Ascending aorta (tissue), 2 donors: ENCODE data around the gene HSPA1A. TPM values are rescaled to one million over a fixed set of nuclear protein-coding genes. Genes with fewer than 3 reads are reported as not detected.
"Not testable (repeated sequence)": the region's sequence is repeated elsewhere in the genome, so short reads cannot be mapped to it uniquely, and the experiment has no call there.

ENCODE experiments used
- DNase-seq, 2 donors: peaks; one replicate each; pipeline ENCODE4 v3.0.0-alpha.2; 2019; ENCODE audit warnings: low spot score in 2 of 2
- H3K27ac ChIP-seq, 2 donors: fragments of 200-600 bp; sonication (generic); one replicate each; pipeline ENCODE4 v1.5.1; 2016 to 2017; ENCODE audit warnings: mild to moderate bottlenecking in 1 of 2
- H3K27me3 ChIP-seq: fragments of 200-600 bp; sonication (generic); one replicate; pipeline ENCODE4 v1.5.1; 2017
- H3K36me3 ChIP-seq, 2 donors: fragments of 200-600 bp; sonication (generic); one replicate each; pipeline ENCODE4 v1.5.1; 2016
- H3K4me1 ChIP-seq, 2 donors: fragments of 200-600 bp; sonication (generic); one replicate each; pipeline ENCODE4 v1.5.1; 2016 to 2017; ENCODE audit warnings: mild to moderate bottlenecking in 1 of 2
- H3K4me3 ChIP-seq, 2 donors: fragments of 200-600 bp; sonication (generic); one replicate each; pipeline ENCODE4 v1.5.1; 2016 to 2017; ENCODE audit warnings: mild to moderate bottlenecking in 1 of 2
- H3K9me3 ChIP-seq, 2 donors: fragments of 200-600 bp; sonication (generic); one replicate each; pipeline ENCODE4 v1.5.1; 2016
- intact Hi-C: fragments of 100-400 bp; cut with DNase I; formaldehyde crosslinking; loops from one replicate; pipeline ENCODE4 v1.15.1; 2023
- total RNA-seq: library from RNA; depleted of rRNA; stranded (reverse); fragments of >200 nt; gene quantifications from one replicate; pipeline ENCODE4 v1.1.0, GENCODE V29; 2016
- TF ChIP-seq, protein P1 (sequence below), 3 experiments: fragments of 200-600 bp in 2 of 3; fragments of 450-650 bp in 1 of 3; sonication (generic) in 2 of 3; IDR thresholded peaks; one replicate each; pipeline ENCODE4 v1.5.1; 2016 to 2019; ENCODE audit warnings: antibody characterized with exemption in 3 of 3, mild to moderate bottlenecking in 1 of 3, moderate library complexity in 1 of 3

HSPA1A gene
- total RNA-seq, 1 donor from 2014 or later = 288 TPM

DNA sequence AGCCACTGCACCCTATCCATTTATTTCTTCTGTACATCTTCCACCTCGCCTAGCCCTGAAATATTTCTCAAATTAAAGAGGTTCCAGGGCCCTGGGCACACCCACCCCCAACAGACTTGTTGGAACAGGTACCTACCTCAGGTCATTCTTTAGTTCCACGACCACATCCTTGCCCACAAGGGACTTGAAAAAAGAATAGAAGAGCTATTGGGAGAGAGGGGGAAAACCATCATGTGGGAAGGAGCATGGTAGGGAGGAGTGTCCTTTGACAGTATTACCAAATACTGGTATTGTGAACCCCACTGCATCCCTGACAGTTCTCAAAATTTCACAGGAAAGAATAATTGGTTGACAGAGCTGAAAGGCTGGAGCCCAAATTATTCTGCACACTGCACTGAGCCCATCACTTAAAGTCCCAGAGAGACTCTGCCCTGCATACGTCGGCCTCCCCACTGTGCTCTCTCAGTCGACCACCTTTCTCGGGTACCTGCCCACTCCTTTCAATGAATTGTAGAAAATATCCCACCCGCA, 9.3 kb upstream of the HSPA1A start:
- no peaks in the 10 kb centered on the region for H3K27me3 ChIP-seq
- no peaks in the 10 kb centered on the region for H3K9me3 ChIP-seq
- no peak for DNase-seq
- peaks cover 3 to 10% of the 10 kb centered on the region in 2 donors for H3K36me3 ChIP-seq
- H3K4me1 ChIP-seq = peaks cover 0 to 15% of the 10 kb centered on the region in 2 donors
- intact Hi-C loops = loop anchor here (1.0 kb wide), 2 partner anchors 10 to 28 kb away; no protein-coding TSS in a partner anchor
- TF ChIP-seq, protein P1, sequence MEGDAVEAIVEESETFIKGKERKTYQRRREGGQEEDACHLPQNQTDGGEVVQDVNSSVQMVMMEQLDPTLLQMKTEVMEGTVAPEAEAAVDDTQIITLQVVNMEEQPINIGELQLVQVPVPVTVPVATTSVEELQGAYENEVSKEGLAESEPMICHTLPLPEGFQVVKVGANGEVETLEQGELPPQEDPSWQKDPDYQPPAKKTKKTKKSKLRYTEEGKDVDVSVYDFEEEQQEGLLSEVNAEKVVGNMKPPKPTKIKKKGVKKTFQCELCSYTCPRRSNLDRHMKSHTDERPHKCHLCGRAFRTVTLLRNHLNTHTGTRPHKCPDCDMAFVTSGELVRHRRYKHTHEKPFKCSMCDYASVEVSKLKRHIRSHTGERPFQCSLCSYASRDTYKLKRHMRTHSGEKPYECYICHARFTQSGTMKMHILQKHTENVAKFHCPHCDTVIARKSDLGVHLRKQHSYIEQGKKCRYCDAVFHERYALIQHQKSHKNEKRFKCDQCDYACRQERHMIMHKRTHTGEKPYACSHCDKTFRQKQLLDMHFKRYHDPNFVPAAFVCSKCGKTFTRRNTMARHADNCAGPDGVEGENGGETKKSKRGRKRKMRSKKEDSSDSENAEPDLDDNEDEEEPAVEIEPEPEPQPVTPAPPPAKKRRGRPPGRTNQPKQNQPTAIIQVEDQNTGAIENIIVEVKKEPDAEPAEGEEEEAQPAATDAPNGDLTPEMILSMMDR (IDR thresholded peaks at IDR 0.05) = no peak
- H3K4me3 ChIP-seq = peak overlapping the region; percentile 79 to 82
- H3K27ac ChIP-seq = peak overlapping the region; percentile 95 to 96

DNA sequence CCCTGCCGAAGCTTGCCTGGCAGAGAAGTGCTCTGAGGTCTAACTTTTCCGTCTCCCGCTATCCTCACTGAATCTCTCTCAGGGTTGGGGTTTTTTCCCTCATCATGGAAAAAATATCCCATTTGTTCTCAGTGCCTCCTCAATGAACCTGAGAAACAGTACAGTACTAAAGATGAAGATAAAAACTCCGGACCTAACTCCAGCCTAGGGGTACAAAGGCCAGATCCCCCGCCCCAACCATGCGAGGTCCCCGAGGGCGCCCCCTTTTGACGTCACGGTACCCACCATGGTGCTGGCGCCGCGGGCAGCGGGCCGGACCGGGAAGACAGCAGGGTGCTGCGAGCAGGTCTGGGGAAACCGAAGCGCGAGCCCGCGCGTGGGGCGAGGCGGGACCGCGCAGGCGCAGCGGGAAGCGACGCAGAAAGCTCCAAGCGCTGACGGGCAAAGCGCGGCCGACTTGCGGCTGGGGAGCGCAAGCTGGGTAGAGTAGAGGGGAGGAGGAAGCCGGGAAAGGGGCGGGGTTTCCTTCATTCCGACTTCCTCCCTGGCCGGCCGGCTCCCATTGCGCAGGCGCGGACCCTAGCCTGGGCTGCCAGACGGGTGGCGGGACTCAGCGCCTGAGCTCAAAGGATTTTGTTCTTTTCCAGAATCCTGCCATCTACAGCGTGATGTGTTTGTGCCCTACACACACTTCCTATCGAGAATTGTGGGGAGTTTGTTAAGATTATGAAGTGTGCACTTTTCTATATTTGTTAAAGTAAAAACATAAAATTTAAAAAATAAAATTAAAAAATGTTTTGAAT, 8.7 kb upstream of the HSPA1A start, which contains the start of gene LSM2:
TSS of gene LSM2 (minus strand) at position 497 of the 803 bp plus-strand sequence. CDS start at position 288, 209 bp downstream.
- DNase-seq = peak; percentile 90 to 99
- no peaks in the 10 kb centered on the region for H3K9me3 ChIP-seq
- H3K4me3 ChIP-seq = peak within 1 kb of the TSS; percentile 79 to 82
- peaks cover 2 to 8% of the 10 kb centered on the region in 2 donors for H3K36me3 ChIP-seq
- intact Hi-C loops = loop anchor here (1.0 kb wide), 2 partner anchors 10 to 28 kb away; no protein-coding TSS in a partner anchor
- H3K27ac ChIP-seq = peak within 1 kb of the TSS; percentile 95 to 96
- peaks cover 0 to 15% of the 10 kb centered on the region in 2 donors for H3K4me1 ChIP-seq
- no peaks in the 10 kb centered on the region for H3K27me3 ChIP-seq
- TF ChIP-seq, protein P1 (IDR thresholded peaks at IDR 0.05) = peak in 2 of 3 experiments; percentile 24 to 30

DNA sequence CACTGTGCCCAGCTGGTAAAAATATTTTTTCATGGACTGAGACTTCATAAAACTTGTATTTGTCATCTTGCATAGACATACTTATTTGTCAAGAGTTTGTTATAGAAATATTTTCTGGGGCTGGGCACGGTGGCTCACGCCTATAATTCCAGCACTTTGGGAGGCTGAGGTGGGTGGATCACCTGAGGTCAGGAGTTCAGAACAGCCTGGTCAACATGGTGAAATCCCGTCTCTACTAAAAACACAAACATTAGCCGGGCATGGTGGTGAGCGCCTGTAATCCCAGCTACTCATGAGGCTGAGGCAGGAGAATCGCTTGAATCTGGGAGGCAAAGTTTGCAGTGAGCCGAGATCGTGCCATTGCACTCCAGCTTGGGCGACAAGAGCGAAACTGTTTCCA, 6.7 kb upstream of the HSPA1A start:
- H3K9me3 ChIP-seq, H3K36me3 ChIP-seq, H3K27me3 ChIP-seq, H3K27ac ChIP-seq, DNase-seq, intact Hi-C loops, H3K4me3 ChIP-seq: not testable (repeated sequence)
- peaks cover 0 to 15% of the 10 kb centered on the region in 2 donors for H3K4me1 ChIP-seq

DNA sequence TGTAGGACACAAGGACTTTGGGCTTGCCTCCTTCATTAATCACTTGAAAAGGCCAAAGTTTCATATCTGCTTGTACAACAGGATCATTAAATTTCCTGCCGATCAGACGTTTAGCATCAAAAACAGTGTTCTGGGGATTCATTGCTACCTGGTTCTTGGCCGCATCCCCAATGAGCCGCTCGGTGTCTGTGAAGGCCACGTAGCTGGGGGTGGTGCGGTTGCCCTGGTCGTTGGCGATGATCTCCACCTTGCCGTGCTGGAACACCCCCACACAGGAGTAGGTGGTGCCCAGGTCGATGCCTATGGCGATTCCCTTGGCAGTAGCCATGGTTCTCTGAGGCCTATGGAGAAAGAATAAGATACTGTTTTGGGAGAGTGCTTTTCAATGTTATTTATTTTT, 3.7 kb upstream of the HSPA1A start:
- DNase-seq = no peak
- H3K4me1 ChIP-seq = peaks cover 4 to 17% of the 10 kb centered on the region in 2 donors
- H3K4me3 ChIP-seq = no peak overlapping the region
- TF ChIP-seq, protein P1 (IDR thresholded peaks at IDR 0.05) = no peak
- no peaks in the 10 kb centered on the region for H3K36me3 ChIP-seq
- intact Hi-C loops = loop anchor here (10.0 kb wide), 1 partner anchor 1163 kb away; no protein-coding TSS in a partner anchor
- no peaks in the 10 kb centered on the region for H3K27me3 ChIP-seq
- no peak overlapping the region for H3K27ac ChIP-seq
- no peaks in the 10 kb centered on the region for H3K9me3 ChIP-seq

DNA sequence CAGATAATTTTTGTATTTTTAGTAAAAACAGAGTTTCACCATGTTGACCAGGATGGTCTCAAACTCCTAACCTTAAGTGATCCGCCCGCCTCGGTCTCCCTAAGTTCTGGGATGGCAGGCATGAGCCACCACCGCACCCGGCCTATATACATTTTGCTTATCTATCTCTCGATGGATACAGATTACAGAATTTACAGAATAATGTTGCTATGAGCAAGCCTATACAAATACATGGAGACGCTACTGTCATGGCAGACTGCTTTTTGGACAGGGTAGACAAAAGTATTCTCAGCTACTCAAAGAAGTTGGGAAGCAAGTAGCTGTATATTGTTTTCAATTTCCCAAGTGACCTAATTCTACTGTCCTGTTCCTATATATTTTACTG, 1.9 kb upstream of the HSPA1A start:
- Histone ChIP-seq H3K27me3 (no peaks in the 10 kb centered on the region), H3K36me3 (no peaks in the 10 kb centered on the region), H3K4me3 (peak overlapping the region in 1 of 2 donors; percentile 72), H3K4me1 (peaks cover 7 to 11% of the 10 kb centered on the region in 2 donors), H3K9me3 (no peaks in the 10 kb centered on the region), H3K27ac (peak overlapping the region; percentile 96)
- intact Hi-C loops = loop anchor here (10.0 kb wide), 1 partner anchor 1161 kb away; no protein-coding TSS in a partner anchor
- DNase-seq = no peak
- TF ChIP-seq, protein P1 (IDR thresholded peaks at IDR 0.05) = no peak

DNA sequence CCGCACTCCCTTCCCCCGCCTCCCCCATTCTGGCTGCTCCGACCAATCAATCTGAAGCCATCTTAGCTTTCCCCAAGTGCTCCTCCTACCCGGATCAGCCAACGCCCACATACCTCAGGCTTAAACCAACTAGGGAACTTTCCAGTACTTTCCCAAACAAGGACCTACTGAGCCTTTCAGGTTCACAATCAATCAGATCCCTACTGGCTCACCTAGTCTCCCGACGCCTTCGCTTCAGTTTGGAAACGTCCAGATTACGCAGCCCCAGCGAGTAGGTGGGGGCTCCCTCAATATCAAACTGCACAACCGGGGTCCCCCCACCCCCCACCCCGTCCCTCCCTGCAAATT, 692 bp upstream of the HSPA1A start:
- peak; percentile 90 to 97 for DNase-seq
- H3K4me1 ChIP-seq = peaks cover 7 to 18% of the 10 kb centered on the region in 2 donors
- no peaks in the 10 kb centered on the region for H3K27me3 ChIP-seq
- peak overlapping the region; percentile 50 to 72 for H3K4me3 ChIP-seq
- no peaks in the 10 kb centered on the region for H3K9me3 ChIP-seq
- no peaks in the 10 kb centered on the region for H3K36me3 ChIP-seq
- intact Hi-C loops = loop anchor here (2.0 to 10.0 kb wide), 2 partner anchors 20 to 1160 kb away; partner anchors contain the start of gene VARS1
- H3K27ac ChIP-seq = peak overlapping the region; percentile 96
- TF ChIP-seq, protein P1 (IDR thresholded peaks at IDR 0.05) = no peak
